ENCODE measurements around the gene THSD7B. TPM values are rescaled to one million over a fixed set of nuclear protein-coding genes. Genes with fewer than 3 reads are reported as not detected.

THSD7B gene
- total RNA-seq, 1 donor from 2014 or later, result 20.0 TPM

DNA sequence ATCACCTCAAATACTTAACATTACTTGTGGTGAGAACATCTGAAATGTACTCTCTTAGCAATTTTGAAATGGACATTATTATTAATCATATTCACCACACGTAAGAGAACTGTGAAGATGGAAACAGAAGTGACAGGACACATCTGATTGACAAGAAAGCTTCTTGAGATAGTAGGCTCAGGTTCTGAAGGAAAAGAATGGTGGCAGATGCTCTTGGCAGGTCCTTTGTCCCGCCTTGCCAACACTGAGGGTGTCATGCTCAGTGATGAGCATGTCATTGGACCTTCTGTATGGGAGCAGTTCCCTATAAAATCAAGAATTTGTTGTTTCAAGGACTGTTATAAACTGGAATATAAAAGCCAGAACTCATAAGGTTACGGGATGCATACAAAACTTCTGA, 428.1 kb downstream of the THSD7B start:
- no peak for DNase-seq

DNA sequence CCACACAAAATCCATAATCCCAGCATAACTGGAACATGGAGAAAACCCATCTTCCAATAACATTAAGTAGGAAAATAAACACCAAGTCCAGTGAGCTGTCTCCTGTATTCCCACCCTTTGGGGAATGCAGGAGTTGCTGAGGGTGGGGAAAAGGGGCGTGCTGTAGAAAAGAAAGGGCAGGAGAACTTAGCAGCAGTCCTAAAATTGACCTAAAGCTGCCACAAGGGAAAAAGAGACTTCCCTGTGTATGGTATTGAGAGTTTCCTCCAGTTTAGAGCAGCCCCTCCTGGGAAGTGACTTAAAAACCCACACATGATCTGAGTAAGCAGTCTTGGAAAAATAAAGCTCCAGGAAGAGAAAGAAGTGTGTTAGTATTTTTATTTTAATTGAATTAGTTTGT, 428.8 kb downstream of the THSD7B start:
- no peak for DNase-seq

DNA sequence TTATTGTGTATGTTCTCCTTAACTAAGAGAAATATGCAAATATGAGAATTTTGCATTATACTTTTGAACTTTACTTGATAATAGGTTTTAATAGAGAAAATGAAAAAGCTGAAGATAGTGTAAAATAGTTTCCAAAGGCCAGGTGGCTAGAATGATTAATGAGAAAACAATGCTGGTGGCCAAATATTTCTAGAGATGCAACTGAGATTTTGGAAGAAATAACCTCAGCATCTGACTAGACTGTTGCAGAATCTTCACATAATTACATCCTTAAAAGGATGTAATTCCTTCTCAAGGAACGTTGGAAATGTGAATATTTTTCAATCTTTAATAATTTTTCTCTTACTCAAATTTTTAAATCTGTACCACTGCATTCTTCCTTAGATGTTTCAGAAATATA, 434.4 kb downstream of the THSD7B start:
- DNase-seq, result no peak

DNA sequence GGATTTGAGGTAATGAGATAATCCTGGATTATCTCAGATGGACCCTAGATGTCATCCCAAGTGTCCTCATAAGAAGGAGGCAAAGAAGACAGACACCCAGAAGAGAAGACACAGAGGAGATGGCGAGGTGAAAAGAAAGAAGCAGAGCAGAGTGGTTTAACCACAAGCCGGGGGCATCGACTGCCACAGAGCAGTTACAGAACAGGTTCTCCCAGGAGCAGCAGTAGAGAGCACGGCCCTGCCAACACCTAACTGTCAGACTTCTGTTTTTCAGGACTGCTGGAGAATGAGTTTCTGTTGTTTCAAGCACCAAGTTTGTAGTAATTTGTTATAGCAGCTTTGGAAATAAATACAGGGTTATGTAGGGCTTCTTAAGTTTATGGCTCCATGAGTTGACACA, 437.0 kb downstream of the THSD7B start:
- no peak for DNase-seq

DNA sequence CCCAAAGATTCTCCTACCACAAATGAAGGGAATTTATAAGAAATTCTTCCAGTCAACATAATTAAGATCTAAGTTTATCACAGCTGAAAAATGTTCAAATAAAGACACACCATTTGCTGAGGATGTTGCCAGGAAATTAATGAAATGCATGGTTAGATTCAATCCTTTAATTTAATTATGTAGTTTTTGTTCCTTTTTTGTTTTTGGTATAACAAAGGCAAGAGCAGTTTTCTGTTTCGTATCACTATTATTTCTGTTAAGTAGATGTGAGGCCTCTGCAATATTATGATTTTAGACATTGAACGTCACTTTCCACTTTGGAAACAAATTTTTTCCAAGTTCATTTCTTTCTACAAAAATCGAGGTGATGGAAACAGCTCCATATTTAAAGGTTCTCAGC, 440.0 kb downstream of the THSD7B start:
- no peak for DNase-seq

DNA sequence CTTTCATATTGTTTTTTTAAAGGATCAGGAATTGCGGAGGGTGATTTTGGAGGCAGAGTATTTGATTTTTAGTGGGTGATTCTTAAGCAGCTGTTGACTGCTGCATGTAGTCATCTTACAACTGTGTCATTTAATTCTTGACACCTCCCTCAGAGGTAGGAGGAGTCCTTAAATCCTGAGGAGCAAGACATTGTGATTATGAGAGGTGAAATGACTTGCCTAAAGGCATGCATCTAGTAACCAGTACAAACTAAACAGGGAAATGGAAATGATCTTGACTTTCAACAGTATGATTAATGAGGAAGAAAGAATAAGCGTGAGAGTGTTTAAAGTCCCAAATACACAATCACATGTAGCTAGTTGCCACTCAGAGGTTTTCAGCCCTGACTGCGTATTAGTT, 440.7 kb downstream of the THSD7B start:
- DNase-seq, result no peak

DNA sequence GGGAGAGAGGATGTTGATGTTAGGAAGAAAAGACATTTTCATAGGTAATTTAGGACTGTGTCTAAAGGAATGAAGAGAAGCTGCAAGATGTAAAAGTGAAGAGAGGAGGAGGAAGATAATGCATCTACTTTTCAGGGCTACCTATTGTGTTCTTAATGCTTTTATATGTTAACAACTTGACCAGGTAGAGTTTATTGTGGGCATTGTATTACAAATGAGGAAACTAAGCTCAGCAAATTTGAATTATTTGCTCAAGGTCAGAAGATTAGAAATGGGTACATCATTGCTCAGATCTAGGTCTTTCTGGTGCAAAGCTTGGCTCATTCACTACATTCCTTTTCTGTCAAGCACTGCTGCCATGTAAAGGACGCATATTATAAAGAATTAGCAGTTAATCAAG, 441.7 kb downstream of the THSD7B start:
- no peak for DNase-seq

DNA sequence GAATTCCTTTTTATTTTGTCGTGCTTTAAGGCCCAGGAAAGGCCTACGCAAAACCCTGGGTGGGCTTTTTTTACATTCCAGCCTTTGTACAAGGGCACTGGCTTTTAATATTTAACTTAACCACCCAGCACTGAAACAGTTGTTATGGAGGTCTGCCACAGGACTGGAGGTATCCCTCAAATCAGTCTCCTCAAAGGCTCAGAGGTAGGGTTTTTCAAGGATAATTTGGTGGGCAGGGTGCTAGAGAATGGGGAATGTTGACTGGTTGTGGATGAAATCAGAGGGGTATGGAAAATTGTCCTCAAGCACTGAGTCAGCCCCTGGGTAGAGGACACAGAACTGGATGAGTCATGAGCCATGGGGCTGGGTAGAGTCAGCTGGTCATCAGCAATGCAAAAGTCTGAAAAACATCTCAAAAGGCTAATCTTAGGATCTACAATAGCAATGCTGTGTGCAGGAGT, 443.1 kb downstream of the THSD7B start:
- no peak for DNase-seq

DNA sequence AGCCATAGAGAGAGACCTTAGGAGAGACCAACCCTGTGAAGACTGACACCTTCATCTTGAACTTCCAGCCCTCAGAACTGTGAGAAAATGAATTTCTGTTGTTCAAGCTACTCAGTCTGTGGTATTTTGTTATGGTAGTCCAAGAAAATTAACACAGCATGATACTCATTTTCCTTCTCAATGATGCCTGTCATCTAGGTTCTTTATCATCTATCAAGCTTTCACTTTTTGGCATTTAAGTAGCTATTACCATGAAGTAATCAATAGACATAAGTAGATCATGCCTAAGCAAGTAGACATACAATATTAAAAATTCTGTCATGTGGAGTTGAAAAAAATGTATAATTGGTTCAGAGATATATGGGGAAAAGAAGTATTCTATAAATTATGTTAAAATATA, 444.7 kb downstream of the THSD7B start:
- no peak for DNase-seq

DNA sequence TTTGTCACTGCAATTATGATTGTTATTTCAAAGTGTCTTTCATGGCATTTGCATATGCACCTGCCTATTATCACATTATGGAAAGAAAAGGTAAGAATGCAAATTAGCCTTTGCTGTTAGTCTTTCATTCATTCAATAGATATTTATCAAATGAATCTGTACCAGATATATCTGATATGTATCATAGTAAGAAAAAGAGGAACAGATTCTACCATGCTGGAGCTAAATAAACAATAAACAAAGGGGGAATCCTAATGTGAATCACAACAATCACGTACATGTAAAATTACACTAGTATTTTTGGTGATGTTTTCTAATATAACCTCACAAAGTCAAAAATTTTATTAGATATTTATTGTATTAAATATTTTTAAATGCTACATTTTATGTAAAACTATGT, 446.4 kb downstream of the THSD7B start:
- no peak for DNase-seq

DNA sequence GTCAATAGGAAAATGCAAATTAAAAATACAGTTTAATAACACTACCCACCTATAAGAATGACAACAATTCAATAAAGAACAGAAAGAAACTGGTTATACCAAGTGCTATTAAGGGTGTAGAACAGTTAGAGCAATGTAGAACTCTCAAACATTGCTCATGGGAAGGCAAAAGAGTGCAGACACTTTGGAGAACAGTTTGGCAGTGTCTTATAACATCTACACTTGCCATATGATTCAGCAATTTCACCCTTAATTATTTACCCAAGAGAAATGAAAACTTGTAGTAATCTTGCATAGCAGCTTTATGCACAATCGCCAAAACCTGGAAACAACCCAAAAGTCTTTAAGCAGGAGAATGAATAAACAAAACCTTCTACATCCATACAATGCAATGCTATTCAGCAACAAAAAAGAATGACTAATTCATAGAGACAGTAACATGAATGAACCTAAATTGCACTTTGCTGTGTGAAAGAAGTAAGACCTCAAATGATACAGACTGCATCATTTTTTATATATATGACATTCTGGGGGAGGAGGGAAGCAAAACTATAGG, 455.2 kb downstream of the THSD7B start:
- no peak for DNase-seq

DNA sequence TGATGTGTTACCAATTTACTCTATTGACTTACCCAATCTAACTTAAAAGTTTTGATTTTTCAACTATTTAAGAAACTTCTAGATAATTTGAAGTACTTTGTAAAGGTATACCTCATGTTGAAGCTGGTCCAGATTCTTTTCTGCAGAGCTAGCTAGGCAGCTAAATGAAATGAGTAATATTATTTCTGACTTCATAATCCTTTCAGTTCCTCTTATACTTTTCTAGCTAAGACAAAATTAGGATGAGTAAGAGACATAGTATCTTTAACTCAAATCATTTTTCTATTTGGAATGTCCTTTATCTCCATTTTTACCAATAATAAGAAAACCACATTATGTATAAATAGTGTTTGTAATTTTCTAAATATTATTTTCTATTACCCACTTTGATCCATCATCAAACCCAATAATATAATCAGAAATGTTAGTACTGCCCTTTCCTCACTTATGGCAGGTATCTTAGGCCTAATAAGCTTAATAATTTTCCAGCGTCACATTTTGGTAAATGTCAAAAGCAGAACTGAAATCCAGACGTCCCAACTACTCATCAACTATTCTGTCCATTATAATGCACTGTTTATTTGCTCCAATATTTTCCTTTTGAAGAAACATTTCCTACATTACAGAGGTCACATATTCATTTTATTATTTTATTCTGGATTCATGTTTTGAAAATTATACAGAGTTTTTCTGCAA, 456.6 kb downstream of the THSD7B start:
- DNase-seq, result no peak

DNA sequence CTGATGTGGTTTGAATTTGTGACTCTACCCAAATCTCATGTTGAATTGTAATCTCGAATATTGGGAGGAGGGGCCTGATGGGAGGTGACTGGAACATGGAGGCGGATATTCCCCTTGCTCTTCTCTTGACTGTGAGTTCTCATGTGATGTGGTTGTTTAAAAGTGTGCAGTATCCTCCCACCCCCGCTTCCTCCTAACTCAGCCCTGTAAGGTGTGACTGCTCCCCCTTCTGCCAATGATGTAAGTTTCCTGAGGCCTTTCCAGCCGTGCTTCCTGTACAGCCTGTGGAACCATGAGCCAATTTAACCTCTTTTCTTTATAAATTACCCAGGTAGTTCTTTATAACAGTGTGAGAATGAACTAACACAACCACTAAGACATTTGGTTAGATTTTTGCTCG, 458.4 kb downstream of the THSD7B start:
- DNase-seq, result no peak

DNA sequence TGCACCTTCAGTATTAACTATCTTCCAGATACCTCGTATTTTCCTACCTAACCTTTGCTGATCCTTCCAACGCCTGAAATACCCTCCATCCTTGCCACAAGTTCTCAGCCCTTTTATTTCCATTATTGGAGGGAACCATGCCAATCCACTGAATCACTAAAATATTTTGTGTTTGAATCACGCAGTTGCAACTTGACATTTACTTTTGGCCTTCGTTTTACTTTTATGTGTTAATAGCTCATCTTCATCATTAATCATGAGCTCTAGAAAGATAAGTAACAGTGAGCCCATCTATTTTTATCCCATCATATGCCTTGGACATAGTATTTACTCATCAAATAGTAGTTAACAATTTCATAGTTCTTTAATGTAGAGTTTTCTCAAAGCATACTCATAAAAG, 463.2 kb downstream of the THSD7B start:
- no peak for DNase-seq

DNA sequence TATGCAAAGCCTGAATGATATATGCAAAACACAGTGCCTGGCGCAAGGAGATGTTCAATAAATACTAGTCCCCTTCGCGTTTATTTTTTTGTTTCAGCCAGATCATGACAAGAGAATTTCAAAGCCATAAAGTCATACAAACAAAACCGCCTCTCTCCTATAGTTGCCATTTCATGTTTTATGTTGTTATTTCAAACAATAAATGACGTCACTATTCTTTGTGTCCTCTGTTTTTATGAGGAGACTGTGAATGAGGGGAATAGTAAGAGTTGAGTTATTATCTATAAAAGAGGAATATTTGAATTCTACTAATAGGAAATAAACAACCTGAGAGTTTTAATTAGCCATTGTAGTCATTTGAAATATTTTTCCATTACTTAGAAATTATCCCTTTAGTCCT, 464.5 kb downstream of the THSD7B start:
- no peak for DNase-seq

DNA sequence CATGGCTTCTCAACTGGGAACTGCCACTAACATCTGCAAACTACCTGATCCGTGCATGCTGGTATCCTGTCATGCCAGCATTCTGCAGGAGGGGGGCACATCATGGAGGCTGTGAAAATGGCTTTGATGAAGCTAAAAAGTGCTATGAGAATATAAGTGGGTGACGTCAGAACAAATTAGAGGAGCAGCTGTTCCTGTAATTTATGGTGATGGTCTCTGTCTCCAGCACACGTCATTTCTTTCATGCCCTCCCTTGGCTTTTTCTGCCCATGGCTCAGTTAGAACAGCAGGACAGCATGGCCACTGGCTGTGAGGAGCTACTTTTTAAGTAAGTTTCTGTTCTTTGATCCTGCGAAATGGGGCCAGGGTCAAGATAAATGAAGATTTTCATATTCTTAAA, 466.3 kb downstream of the THSD7B start:
- no peak for DNase-seq

DNA sequence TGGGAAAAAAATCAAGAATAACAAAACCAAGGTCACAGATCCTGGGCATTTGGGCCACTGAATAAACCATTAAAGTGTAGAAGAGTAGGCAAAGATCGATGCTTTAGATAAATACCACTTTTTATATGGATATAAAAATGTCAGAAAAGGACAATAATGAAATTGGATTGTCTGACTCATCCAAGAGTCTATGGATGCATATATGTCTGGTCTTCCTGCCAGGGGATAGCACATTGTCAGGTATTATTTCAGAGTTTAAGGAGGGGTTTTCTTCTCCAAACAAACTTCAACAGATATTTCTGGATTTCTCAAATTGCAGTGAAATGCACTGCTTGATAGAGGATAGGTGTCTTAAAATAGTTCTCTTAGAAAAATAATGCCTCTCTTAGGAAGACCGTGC, 466.7 kb downstream of the THSD7B start:
- DNase-seq, result no peak

DNA sequence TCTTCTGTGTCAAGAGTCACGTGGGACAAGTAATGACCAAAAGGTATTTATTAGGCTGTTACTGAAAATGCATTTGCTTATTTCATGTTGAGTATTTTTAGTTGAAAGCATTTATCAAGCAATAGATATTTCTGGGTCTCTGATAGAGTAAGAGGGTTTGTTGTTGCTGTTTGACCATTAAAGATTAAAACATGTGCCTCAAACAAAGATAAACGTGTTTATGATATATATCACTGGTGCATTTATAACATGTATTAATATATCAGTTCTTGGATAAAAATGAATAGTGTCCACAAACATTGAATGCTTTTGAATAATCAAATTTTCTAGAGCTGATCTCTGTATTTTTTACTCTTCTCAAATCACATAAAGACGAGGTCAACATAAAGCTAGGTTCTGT, 467.7 kb downstream of the THSD7B start:
- DNase-seq, result no peak

DNA sequence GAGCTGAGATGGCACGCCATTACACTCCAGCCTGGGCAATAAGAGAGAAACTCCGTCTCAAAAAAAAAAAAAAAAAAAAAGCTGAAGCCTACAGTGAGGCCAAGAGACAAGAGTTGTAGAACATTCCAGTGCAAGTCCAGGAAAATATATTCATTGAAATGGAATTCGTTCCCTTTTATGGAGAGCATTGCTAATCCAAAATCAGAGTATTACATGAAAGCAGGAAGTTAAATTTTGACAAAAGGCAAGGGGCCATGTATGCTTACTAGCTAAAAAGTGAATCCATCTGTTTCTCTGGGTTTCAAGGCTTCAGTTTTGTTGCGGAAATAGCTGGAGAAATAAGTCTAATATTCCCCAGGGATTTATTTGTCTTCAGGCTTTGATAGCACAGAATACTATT, 471.7 kb downstream of the THSD7B start:
- DNase-seq, result no peak

DNA sequence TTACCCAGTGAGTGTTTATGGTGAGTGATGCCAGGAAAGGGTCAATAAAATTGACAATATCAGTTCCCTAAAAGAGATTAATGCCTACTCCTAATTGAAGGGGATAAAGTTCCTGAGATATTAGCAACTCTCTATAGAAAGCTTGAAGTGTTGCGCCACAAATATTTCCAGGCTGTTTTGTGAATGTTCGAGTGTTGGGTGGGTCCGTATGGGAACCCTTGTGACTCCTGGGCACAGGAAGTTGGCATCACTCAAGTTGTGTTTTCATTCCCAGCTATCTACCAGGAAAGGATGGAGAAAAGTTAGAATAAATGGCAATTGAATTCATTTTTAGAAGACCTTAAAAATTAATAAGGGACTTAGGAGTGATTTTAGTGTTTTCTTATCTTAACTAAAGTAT, 472.7 kb downstream of the THSD7B start:
- DNase-seq, result no peak

DNA sequence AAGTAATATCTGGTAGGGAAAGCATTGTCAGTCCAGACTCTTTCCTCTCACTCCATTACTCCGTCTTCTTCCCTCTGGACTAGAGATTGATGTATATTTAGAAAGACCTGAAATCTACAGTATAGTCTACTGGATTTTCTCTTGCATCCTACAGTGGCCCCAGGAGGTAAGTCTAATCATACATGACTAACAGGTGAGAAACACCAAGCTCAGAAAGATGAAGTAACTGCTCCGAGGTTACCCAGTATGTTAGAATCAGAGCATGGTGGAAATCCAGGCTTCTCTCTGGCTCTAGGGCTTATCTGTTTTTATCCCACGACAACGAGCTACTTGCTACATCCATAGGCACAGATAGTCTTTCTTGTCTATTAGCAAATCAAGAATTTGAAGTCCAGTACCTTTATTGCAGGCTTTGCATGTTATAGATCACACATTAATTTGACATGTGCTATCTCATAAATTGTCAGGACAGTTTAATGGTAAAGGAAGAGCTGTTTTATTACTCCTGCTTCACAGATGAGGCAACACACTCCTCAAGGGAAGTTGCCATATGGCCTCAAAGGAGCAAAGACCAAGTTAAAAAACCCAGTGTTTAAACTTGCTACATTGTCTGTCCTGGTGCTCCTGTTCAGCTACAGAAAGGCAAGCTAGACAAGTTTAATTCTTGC, 484.3 kb downstream of the THSD7B start:
- no peak for DNase-seq

DNA sequence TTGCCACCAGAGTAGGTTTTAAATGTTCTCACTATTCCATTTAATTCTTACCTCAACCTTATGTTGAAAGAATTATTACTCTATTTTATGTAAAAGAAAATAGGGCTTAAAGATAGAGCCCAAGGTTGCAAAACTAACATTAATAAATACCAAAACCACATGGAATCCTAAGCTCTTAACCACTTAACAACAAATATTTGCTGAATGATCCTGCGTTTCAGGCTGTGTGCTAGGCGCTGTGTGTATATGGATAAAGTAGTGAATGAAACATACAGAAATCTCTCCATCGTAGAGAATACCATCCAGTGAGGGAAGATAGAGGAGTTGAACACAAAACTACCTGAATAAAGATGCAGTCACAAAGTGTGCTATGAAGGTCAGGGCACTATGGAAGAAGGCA, 485.1 kb downstream of the THSD7B start:
- DNase-seq, result no peak

DNA sequence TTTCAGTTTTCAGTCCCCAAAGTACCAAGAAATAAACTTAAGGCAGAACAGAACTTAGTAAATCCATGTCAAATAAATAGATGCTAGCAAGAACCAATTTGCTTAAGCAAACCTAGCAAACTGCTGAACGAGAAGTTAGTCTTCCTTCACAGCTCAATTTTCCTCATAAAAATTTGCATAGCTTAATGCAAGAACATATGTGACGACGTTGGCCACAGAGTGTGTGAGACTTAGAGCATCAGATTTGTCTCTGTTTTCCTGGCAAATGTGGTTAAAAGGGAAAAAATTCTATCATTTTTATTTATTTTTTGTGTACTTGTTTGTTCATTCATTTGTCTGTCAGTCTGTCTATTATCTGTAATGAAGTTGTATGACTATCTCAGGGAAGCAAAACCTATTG, 485.7 kb downstream of the THSD7B start:
- DNase-seq, result no peak

DNA sequence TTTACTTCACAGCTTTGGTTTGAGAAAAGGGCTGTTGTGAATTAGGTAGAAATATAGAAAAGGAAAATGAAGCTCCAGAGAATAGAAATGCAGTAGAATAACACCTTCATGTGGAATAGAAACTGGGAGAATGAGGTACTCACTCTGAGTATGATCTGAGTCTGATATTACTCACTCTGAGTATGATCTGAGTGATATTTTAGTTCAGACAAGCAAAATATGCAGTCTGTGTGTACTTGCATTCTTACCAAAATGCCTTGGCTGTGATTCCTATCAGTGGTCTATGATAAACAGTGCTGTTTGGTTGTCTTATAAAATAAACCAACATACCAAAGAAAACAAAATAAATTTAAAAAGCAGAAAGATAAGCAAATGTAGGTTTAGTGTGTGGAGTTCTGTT, 487.6 kb downstream of the THSD7B start:
- DNase-seq, result no peak
